ENCODE data around the gene SLC7A10.

DNA sequence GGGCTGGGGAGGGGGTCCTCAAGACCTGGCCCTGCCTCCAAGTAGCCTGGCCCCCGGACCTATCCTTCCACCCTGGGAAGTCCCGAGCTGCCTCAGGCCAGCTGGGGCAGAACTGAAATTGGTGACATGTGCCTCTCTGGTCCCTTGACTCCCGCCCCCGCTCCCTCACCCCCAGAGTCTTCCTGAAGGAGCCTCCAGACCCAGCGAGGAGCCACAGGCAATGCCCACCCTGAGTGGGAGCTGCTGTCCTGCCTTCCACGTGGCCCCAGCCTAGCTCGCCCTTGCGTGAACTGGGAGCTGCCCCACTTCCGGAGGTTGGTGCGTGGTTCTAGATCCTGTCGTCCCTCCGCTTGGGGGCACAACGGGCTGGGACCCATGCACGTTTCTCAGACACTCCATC lies 42.1 kb upstream of the SLC7A10 start:
- TF ChIP-seq, protein P1, sequence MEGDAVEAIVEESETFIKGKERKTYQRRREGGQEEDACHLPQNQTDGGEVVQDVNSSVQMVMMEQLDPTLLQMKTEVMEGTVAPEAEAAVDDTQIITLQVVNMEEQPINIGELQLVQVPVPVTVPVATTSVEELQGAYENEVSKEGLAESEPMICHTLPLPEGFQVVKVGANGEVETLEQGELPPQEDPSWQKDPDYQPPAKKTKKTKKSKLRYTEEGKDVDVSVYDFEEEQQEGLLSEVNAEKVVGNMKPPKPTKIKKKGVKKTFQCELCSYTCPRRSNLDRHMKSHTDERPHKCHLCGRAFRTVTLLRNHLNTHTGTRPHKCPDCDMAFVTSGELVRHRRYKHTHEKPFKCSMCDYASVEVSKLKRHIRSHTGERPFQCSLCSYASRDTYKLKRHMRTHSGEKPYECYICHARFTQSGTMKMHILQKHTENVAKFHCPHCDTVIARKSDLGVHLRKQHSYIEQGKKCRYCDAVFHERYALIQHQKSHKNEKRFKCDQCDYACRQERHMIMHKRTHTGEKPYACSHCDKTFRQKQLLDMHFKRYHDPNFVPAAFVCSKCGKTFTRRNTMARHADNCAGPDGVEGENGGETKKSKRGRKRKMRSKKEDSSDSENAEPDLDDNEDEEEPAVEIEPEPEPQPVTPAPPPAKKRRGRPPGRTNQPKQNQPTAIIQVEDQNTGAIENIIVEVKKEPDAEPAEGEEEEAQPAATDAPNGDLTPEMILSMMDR (IDR thresholded peaks at IDR 0.05) = no peak
- TF ChIP-seq POLR2A (IDR thresholded peaks at IDR 0.05) = no peak
